GM11168 (cell line): ENCODE results near the gene RHEB.

Source experiments
- in situ Hi-C: fragments of 300-500 bp; cut with MboI; formaldehyde crosslinking; loops from one replicate; pipeline ENCODE4 v1.12.0; 2022; ENCODE audit warnings: low sequenced_read_pairs; ENCODE audit not compliant: unreplicated experiment

The RHEB gene

DNA sequence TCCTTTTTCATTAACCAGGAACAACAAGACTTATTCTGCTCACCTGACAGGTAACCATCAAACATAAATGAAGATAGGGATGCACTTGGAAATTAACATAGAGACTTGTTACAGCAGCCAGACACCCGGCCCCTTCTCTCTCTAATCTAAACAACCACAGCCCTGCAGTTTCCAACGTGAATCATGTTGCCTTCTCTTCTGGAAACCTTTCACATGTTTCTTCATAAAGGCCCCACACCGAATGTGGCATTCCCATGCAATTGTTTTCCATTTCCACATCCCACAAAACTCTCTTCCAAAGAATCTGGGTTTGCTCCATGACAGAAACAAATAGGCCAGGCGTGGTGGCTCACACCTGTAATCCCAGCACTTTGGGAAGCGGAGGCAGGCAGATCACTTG, 94.9 kb downstream of the RHEB start:
- in situ Hi-C loops: no loop called here

DNA sequence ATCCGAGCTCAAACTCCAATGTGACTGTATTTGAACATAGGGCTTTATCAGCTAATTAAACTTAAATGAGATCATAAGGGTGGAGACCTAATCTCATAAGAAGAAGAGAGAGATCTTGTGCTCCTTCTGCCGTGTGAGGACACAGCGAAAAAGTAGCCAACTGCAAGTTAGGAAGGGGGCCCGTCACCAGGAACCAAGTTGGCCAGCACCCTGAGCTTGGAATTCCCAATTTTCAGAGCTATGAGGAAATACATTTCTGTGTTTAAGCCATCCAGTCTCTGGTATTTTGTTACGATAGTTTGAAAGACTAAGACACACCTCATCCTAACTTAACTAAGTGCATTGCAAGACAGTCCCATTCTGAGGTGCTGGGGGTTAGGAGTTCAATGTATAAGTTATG, 95.8 kb downstream of the RHEB start:
- in situ Hi-C loops: no loop called here

DNA sequence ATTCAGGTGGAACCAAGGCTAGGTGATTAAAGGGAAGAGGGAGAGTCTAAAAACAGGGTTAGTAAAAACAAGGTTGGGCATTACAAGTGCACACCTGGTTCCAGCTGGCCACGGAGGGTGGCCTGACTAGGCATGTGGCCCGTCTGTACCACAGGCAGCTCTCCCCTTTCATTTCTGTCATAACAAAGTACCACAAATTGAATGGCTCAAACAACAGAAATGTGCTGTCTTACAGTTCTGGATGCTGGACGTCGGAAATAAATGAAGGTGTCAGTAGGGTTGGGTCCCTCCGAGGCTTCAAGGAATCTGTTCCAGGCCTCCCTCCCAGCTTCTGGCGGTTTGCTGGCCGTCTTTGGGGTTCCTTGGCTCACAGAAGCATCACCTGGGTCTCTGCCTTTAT, 96.5 kb downstream of the RHEB start:
- in situ Hi-C loops: no loop called here

DNA sequence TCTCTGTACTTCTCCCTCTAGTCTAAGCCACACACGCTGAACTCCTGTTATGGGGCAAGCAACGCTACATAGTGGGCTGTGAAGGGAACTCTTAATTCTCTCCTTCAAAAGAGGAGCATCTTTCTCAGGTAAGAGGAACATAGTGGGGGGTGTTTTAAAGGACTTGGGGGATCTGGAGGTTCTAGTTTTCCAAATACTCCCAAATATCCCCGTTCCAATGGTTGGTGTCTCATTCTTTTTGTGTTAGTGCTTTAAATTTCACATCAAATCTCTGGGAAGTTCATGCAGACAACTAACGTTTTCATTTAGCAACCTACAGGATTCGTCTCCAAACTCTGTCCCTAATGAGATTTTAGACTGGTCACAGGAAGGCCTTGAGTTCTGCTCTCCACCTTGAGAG, 97.5 kb downstream of the RHEB start:
- in situ Hi-C loops: no loop called here

DNA sequence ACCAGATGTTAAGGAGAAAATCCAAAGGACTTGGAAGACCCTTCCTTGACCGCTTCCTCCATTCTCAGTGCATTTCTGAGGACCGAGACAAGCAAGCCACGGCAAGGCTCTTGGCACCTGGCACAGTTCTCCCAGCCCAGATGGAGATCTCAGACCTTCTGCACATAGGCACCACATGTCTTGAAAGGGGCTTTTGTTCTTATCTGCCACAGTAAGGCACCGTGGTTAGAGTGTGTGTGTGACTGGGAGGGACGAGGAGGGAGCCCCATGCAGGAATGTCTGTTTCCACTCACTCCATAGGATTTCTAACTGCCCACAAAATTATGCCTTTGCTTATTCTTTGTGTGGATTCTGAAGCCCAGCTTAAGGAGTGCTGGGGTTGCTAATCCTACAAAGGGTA, 99.6 kb downstream of the RHEB start:
- in situ Hi-C loops: no loop called here

DNA sequence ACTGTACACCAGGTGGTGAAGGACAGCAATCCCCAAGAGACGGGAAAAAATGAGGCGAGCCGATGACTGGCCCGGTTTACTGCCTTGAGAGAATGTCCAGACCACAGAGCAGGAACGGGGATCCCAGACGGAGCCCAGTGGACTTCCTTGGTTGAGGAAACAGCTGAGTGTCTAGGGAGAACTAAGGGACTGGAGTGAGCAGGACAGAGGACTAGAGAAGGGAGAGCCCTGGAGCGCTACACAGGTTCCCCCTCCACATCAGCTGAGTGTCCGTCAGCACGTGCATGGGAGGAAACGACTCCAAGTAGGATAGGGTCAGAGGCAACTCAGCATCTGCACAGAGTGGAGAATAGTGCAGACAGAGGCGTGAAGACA, 102.8 kb downstream of the RHEB start:
- in situ Hi-C loops: no loop called here

DNA sequence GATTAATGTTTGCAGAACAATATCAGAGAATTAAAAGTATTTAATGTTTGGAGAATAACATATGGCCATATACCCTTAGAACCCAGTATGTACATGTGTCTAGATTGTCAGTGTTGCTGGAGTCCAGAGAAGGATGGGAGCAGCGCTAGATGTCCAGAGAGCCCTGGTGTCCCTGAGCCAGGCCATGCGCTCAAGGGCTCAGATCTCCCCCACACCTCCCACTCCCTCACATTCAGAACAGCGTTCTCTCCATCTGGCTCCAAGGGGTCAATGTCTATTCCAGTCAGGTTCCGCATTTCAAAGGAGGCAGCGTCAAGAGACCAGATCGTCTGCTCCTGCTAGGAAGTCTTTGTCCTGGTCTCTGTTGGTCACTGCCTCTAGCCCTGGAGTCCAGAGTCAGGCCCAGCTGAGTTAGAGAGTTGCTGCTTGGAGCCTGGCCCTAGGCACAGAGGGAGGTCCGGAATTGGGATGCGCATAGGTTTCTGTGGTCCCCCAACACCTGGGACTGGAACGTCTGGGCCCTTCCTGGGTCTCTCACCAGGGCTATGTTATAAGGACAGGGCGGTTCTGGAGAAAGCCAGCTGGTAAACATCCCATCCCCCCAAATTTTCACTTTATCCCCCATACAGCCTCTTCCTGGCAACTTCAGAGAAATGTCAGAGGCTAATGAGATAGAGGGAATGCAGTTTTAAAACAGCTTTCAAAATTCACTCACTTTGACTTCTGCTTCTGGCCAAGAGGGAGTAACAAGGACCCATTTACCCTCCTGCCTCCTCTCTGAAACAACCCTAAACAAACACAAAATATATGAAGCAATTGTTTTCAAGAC, 103.4 kb downstream of the RHEB start:
- in situ Hi-C loops: no loop called here
